ENCODE measurements around the gene DHX32.

The DHX32 gene

DNA sequence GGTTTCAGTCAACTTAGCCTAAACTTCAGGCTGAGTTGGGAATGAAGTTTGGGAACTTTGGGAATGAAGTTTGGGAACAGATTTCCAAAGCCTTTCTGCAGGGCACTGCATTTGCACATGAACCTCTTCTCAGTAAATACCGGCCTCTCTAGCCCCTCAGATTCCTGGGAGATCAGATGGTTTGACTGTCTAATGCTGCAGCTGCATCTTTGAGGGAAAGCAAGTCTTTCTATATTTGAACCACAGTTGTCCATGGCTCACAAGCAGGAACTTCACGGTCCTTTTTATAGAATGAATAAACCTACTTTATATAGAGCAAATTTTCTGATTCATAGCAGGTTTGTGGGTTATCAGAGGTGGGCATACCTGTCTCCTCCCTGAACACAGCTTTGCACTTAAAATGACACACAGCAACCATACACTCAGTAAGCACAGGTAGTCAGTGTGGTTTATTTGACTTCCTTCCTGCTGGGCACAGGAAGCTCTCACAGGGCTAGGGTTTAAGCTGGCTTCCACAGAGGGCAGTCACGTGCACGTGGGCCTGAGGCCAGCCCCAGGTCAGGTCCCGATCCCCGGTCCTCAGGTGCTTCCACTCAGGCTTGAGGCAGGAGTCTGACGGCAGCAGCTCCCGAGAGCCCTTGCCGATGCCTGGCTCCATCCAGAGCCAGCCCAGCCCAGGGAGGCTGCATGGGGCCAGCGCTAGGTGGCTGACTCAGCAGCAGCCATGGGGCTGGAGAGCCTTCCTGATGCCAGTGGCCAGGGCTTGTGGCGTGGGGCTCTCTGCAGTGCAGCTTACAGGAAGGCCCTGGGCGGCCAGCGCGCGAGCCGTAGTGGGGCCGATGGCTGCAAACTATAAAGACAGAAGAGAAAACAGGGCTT is 92.7 kb downstream of the DHX32 start:
- DNase-seq: no peak
- intact Hi-C loops (cut with DNase I): no loop called here

Measured in head of caudate nucleus (tissue), 42 donors.